SK-N-MC (cell line): ENCODE results near the gene PSMC5.
"Not testable (repeated sequence)": the region's sequence is repeated elsewhere in the genome, so short reads cannot be mapped to it uniquely, and the experiment has no call there.

Source experiments
- DNase-seq: peaks from one replicate; pipeline ENCODE4 v3.0.0-alpha.2; 2011; ENCODE audit warnings: low read depth, low spot score
- H3K27ac ChIP-seq: fragments of 200-600 bp; sonication (generic); 2 replicates; pipeline ENCODE4 v1.5.1; 2016; ENCODE audit warnings: mixed run types
- H3K36me3 ChIP-seq: fragments of 200-600 bp; sonication (generic); 2 replicates; pipeline ENCODE4 v1.6.1; 2017; ENCODE audit warnings: antibody characterized with exemption, low read length, mixed read lengths; ENCODE audit not compliant: insufficient read depth
- H3K4me3 ChIP-seq: fragments of 200-600 bp; sonication (generic); 2 replicates; pipeline ENCODE4 v1.5.1; 2016
- H3K9ac ChIP-seq: fragments of 200-600 bp; sonication (generic); 2 replicates; pipeline ENCODE4 v1.8.0; 2017; ENCODE audit warnings: mixed run types, mixed read lengths; ENCODE audit not compliant: insufficient read length
- H3K9me3 ChIP-seq: fragments of 200-600 bp; sonication (generic); 2 replicates; pipeline ENCODE4 v1.6.1; 2017; ENCODE audit warnings: low read depth, mild to moderate bottlenecking, antibody characterized with exemption, low read length, moderate library complexity, mixed read lengths
- EZH2 ChIP-seq: fragments of 200-600 bp; sonication (generic); IDR thresholded peaks from one replicate; pipeline ENCODE4 v1.6.1; 2017; ENCODE audit warnings: antibody characterized with exemption
- FOXP2 ChIP-seq: optimal IDR thresholded peaks from 2 replicates; pipeline ENCODE3; 2011; ENCODE audit warnings: mild to moderate bottlenecking, moderate library complexity; ENCODE audit not compliant: insufficient read depth; ENCODE audit errors: extremely low read length, control extremely low read depth
- POLR2AphosphoS5 ChIP-seq: IDR thresholded peaks from 2 replicates; pipeline ENCODE4 v1.6.1; 2012; ENCODE audit warnings: mild to moderate bottlenecking, low read depth, low read length, borderline replicate concordance

PSMC5 gene

GRCh38 chr17:63871646-63872365 lies 44.6 kb downstream of the PSMC5 start:
- DNase-seq, H3K9ac ChIP-seq, H3K27ac ChIP-seq, H3K9me3 ChIP-seq, H3K4me3 ChIP-seq, H3K36me3 ChIP-seq: not testable (repeated sequence)

GRCh38 chr17:63873577-63873976 lies 46.3 kb downstream of the PSMC5 start, which contains the start of gene CSH2:
Gene CSH2 (minus strand): TSS chr17:63873677. CDS start chr17:63873614, 63 bp downstream.
- not testable (repeated sequence) for H3K9ac ChIP-seq, H3K36me3 ChIP-seq, DNase-seq, H3K9me3 ChIP-seq, H3K4me3 ChIP-seq, H3K27ac ChIP-seq

- not testable (repeated sequence) for DNase-seq, H3K36me3 ChIP-seq
Measured at GRCh38 chr17:63874061-63874626, 46.9 kb downstream of the PSMC5 start.

GRCh38 chr17:63874693-63875092 lies 47.5 kb downstream of the PSMC5 start:
- H3K4me3 ChIP-seq, H3K36me3 ChIP-seq, H3K9ac ChIP-seq, H3K27ac ChIP-seq, DNase-seq, H3K9me3 ChIP-seq: not testable (repeated sequence)

More at GRCh38 chr17:63874061-63874626, 46.9 kb downstream of the PSMC5 start:
- H3K4me3 ChIP-seq, H3K9ac ChIP-seq, H3K9me3 ChIP-seq, H3K27ac ChIP-seq: not testable (repeated sequence)

- not testable (repeated sequence) for H3K36me3 ChIP-seq, DNase-seq, H3K9me3 ChIP-seq, H3K9ac ChIP-seq, H3K27ac ChIP-seq, H3K4me3 ChIP-seq
Measured at GRCh38 chr17:63878413-63878812, 51.2 kb downstream of the PSMC5 start.

GRCh38 chr17:63880706-63881105 lies 53.5 kb downstream of the PSMC5 start:
- Histone ChIP-seq H3K4me3 (no peak overlapping the region), H3K27ac (no peak overlapping the region), H3K9ac (no peak overlapping the region), H3K9me3 (no peaks in the 10 kb centered on the region), H3K36me3 (no peaks in the 10 kb centered on the region)
- TF ChIP-seq FOXP2 = no peak
- TF ChIP-seq EZH2 = no peak
- TF ChIP-seq POLR2AphosphoS5 = no peak
- no peak for DNase-seq

- H3K4me3 ChIP-seq, H3K9ac ChIP-seq, DNase-seq, H3K9me3 ChIP-seq, H3K27ac ChIP-seq, H3K36me3 ChIP-seq: not testable (repeated sequence)
Measured at GRCh38 chr17:63881337-63881736, 54.1 kb downstream of the PSMC5 start.
